ENCODE measurements around the gene PACS2. TPM values are rescaled to one million over a fixed set of nuclear protein-coding genes. Genes with fewer than 3 reads are reported as not detected.

The PACS2 gene
- total RNA-seq, 1 experiment from 2014 or later = 72.5 TPM

- Mint-ChIP-seq H3K4me3 (no peak overlapping the region), H3K27ac (peak overlapping the region in 2 of 3 experiments; percentile 61; a peak in 1 of 7 replicates), H3K9me3 (peaks cover 0 to 3% of the 10 kb centered on the region in 2 experiments; a peak in 1 of 5 replicates), H3K36me3 (ENCODE audit: insufficient read depth in 1 of 3, low read depth in 3 of 3) (peaks cover 28 to 53% (median 37%) of the 10 kb centered on the region in 3 experiments), H3K4me1 (peaks cover 18 to 32% of the 10 kb centered on the region in 2 experiments), H3K27me3 (ENCODE audit: low read depth) (peaks cover 7% of the 10 kb centered on the region)
- Histone ChIP-seq H3K9me3 (ENCODE audit: control insufficient read depth, low read depth, low read length) (no peaks in the 10 kb centered on the region), H4K5ac (ENCODE audit: insufficient read length, low read depth, low read length) (no peak overlapping the region), H3K27me3 (ENCODE audit: insufficient read depth, low read length) (no peaks in the 10 kb centered on the region), H3K4me1 (ENCODE audit: insufficient read depth, low read length) (no peaks in the 10 kb centered on the region), H3K27ac (ENCODE audit: insufficient read length, low read depth, low read length) (no peak overlapping the region), H3K56ac (ENCODE audit: insufficient read length, low read depth, low read length) (no peak overlapping the region), H3K23me2 (ENCODE audit: insufficient read length, low read depth, low read length, poor library complexity, severe bottlenecking) (peaks cover 20% of the 10 kb centered on the region), H3T11ph (ENCODE audit: low read length) (no peak overlapping the region), H2BK5ac (ENCODE audit: insufficient read length, low read length) (no peak overlapping the region), H3K79me2 (ENCODE audit: insufficient read depth, low read length) (peaks cover 52% of the 10 kb centered on the region; the same call in 1 of the 2 replicates), H4K91ac (ENCODE audit: insufficient read length, low read depth, low read length) (no peak overlapping the region), H3K9ac (ENCODE audit: extremely low read depth, insufficient read length, low read length) (no peak overlapping the region), H3K4ac (ENCODE audit: low read depth, low read length) (no peak overlapping the region), H3K18ac (ENCODE audit: insufficient read length, low read depth, low read length) (no peak overlapping the region), H2BK120ac (ENCODE audit: low read depth, low read length, poor library complexity, severe bottlenecking) (no peak overlapping the region), H2BK15ac (ENCODE audit: low read depth, low read length) (no peak overlapping the region), H4K8ac (replicated peaks; ENCODE audit: insufficient read length, low read depth, low read length) (no peak overlapping the region), H3K79me1 (ENCODE audit: insufficient read depth, low read depth, low read length, poor library complexity, severe bottlenecking) (peaks cover 18% of the 10 kb centered on the region), H2BK20ac (ENCODE audit: low read depth, low read length, poor library complexity, severe bottlenecking) (no peak overlapping the region), H4K20me1 (ENCODE audit: control insufficient read depth, insufficient read depth, insufficient read length) (no peaks in the 10 kb centered on the region), H3K23ac (ENCODE audit: insufficient read length, low read depth, low read length) (no peak overlapping the region), H2BK12ac (ENCODE audit: insufficient read length, low read depth, low read length) (no peak overlapping the region), H3K14ac (ENCODE audit: insufficient read depth, low read length) (no peak overlapping the region; the same call in 1 of the 2 replicates), H2AK5ac (ENCODE audit: insufficient read length, low read length) (no peak overlapping the region), H3K4me2 (ENCODE audit: insufficient read depth, insufficient read length, low read length) (no peak overlapping the region), H2AFZ (ENCODE audit: low read length) (no peak overlapping the region)
- no peak for TF ChIP-seq CTCF (conservative IDR thresholded peaks at IDR 0.05)
- WGBS (ENCODE audit: extremely low coverage, insufficient read length, low lambda C conversion rate) = no CpG with 5 or more reads among the region's 21 CpGs
- no peak for DNase-seq
These were observed 108.3 kb downstream of the PACS2 start for GRCh38 chr14:105422695-105423487.
